ENCODE measurements around the gene ADD2. TPM values are rescaled to one million over a fixed set of nuclear protein-coding genes. Genes with fewer than 3 reads are reported as not detected.

ADD2 gene
- total RNA-seq, 1 donor from 2014 or later = 4.8 TPM

GRCh38 chr2:70633508-70633907 lies 134.5 kb downstream of the ADD2 start:
- H3K4me3 ChIP-seq (ENCODE audit: insufficient read depth, low read depth, low read length) = no peak overlapping the region
- FAIRE-seq = no peak
- Mint-ChIP-seq H3K27me3 (ENCODE audit: low read depth, unreplicated experiment) (peaks cover 8% of the 10 kb centered on the region), H3K4me1 (ENCODE audit: low read depth, unreplicated experiment) (peaks cover 2% of the 10 kb centered on the region), H3K9me3 (ENCODE audit: unreplicated experiment) (peaks cover 4% of the 10 kb centered on the region), H3K36me3 (ENCODE audit: low read depth, unreplicated experiment) (no peaks in the 10 kb centered on the region), H3K4me3 (ENCODE audit: unreplicated experiment) (no peak overlapping the region), H3K27ac (ENCODE audit: unreplicated experiment) (no peak overlapping the region)
- H3K27me3 ChIP-seq (ENCODE audit: insufficient read depth, low read length) = peaks cover 37% of the 10 kb centered on the region
- TF ChIP-seq, protein P1, sequence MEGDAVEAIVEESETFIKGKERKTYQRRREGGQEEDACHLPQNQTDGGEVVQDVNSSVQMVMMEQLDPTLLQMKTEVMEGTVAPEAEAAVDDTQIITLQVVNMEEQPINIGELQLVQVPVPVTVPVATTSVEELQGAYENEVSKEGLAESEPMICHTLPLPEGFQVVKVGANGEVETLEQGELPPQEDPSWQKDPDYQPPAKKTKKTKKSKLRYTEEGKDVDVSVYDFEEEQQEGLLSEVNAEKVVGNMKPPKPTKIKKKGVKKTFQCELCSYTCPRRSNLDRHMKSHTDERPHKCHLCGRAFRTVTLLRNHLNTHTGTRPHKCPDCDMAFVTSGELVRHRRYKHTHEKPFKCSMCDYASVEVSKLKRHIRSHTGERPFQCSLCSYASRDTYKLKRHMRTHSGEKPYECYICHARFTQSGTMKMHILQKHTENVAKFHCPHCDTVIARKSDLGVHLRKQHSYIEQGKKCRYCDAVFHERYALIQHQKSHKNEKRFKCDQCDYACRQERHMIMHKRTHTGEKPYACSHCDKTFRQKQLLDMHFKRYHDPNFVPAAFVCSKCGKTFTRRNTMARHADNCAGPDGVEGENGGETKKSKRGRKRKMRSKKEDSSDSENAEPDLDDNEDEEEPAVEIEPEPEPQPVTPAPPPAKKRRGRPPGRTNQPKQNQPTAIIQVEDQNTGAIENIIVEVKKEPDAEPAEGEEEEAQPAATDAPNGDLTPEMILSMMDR (IDR thresholded peaks at IDR 0.05; ENCODE audit: insufficient read depth, low read depth, low read length) = no peak
- TF ChIP-seq EZH2 (IDR thresholded peaks at IDR 0.05; ENCODE audit: insufficient read depth, low read length) = no peak
- no peaks in the 10 kb centered on the region for H3K4me1 ChIP-seq (ENCODE audit: insufficient read depth, low read length)
- H4K20me1 ChIP-seq (ENCODE audit: insufficient read depth, low read length) = no peaks in the 10 kb centered on the region
- no peak overlapping the region for H2AFZ ChIP-seq (ENCODE audit: low read depth, low read length)
- no peaks in the 10 kb centered on the region for H3K79me2 ChIP-seq (ENCODE audit: insufficient read depth, low read length)
- no peak for DNase-seq (ENCODE audit: low read depth)
- H3K9ac ChIP-seq (ENCODE audit: low read length) = no peak overlapping the region
- H3K9me3 ChIP-seq (ENCODE audit: insufficient read depth, low read depth, low read length) = no peaks in the 10 kb centered on the region
- H3K4me2 ChIP-seq (ENCODE audit: low read length) = no peak overlapping the region
- H3K27ac ChIP-seq (ENCODE audit: low read depth, low read length) = no peak overlapping the region
- no peaks in the 10 kb centered on the region for H3K36me3 ChIP-seq (ENCODE audit: insufficient read depth, low read length)

- TF ChIP-seq, protein P1 (IDR thresholded peaks at IDR 0.05; ENCODE audit: insufficient read depth, low read depth, low read length) = no peak
- TF ChIP-seq EZH2 (IDR thresholded peaks at IDR 0.05; ENCODE audit: insufficient read depth, low read length) = no peak
- H3K27ac Mint-ChIP-seq (ENCODE audit: unreplicated experiment) = no peak overlapping the region
- Histone ChIP-seq H3K9ac (ENCODE audit: low read length) (no peak overlapping the region), H3K27ac (ENCODE audit: low read depth, low read length) (no peak overlapping the region), H3K4me2 (ENCODE audit: low read length) (no peak overlapping the region), H4K20me1 (ENCODE audit: insufficient read depth, low read length) (no peaks in the 10 kb centered on the region), H3K36me3 (ENCODE audit: insufficient read depth, low read length) (no peaks in the 10 kb centered on the region), H3K9me3 (ENCODE audit: insufficient read depth, low read depth, low read length) (no peaks in the 10 kb centered on the region), H3K79me2 (ENCODE audit: insufficient read depth, low read length) (no peaks in the 10 kb centered on the region), H3K4me1 (ENCODE audit: insufficient read depth, low read length) (no peaks in the 10 kb centered on the region), H3K27me3 (ENCODE audit: insufficient read depth, low read length) (peaks cover 40% of the 10 kb centered on the region), H2AFZ (ENCODE audit: low read depth, low read length) (no peak overlapping the region), H3K4me3 (ENCODE audit: insufficient read depth, low read depth, low read length) (no peak overlapping the region)
- H3K9me3 Mint-ChIP-seq (ENCODE audit: unreplicated experiment) = peaks cover 4% of the 10 kb centered on the region
- DNase-seq (ENCODE audit: low read depth) (no peak), FAIRE-seq (no peak)
- H3K36me3 Mint-ChIP-seq (ENCODE audit: low read depth, unreplicated experiment) = no peaks in the 10 kb centered on the region
- peaks cover 8% of the 10 kb centered on the region for H3K27me3 Mint-ChIP-seq (ENCODE audit: low read depth, unreplicated experiment)
- H3K4me3 Mint-ChIP-seq (ENCODE audit: unreplicated experiment) = no peak overlapping the region
- peaks cover 2% of the 10 kb centered on the region for H3K4me1 Mint-ChIP-seq (ENCODE audit: low read depth, unreplicated experiment)
Measured at GRCh38 chr2:70632966-70633365, 135.0 kb downstream of the ADD2 start.

DNA sequence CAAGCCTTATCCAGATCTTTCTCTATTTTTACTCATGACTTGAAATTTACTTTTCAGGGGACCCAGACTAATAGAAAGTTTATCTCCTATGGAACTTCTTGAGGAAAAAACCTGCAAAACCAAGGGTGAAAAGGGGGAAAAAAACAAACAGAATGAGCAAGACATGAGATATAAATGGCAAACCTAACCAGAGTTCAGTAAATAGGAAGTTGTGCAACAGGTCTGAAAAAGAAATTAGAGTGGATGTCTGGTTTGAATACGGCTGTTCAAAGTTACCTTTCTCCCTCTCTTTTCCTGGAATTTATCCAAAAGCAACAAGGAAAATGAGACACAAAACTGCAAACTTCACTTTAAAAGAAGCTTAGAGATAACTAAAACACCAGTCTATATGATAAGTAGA lies 135.6 kb downstream of the ADD2 start:
- Mint-ChIP-seq H3K9me3 (ENCODE audit: unreplicated experiment) (peaks cover 4% of the 10 kb centered on the region), H3K27me3 (ENCODE audit: low read depth, unreplicated experiment) (peaks cover 8% of the 10 kb centered on the region), H3K27ac (ENCODE audit: unreplicated experiment) (no peak overlapping the region), H3K4me1 (ENCODE audit: low read depth, unreplicated experiment) (peaks cover 2% of the 10 kb centered on the region), H3K4me3 (ENCODE audit: unreplicated experiment) (no peak overlapping the region), H3K36me3 (ENCODE audit: low read depth, unreplicated experiment) (no peaks in the 10 kb centered on the region)
- Histone ChIP-seq H4K20me1 (ENCODE audit: insufficient read depth, low read length) (no peaks in the 10 kb centered on the region), H3K4me3 (ENCODE audit: insufficient read depth, low read depth, low read length) (no peak overlapping the region), H3K4me2 (ENCODE audit: low read length) (no peak overlapping the region), H3K27ac (ENCODE audit: low read depth, low read length) (no peak overlapping the region), H3K27me3 (ENCODE audit: insufficient read depth, low read length) (peaks cover 41% of the 10 kb centered on the region), H3K79me2 (ENCODE audit: insufficient read depth, low read length) (no peaks in the 10 kb centered on the region), H3K36me3 (ENCODE audit: insufficient read depth, low read length) (no peaks in the 10 kb centered on the region), H2AFZ (ENCODE audit: low read depth, low read length) (no peak overlapping the region), H3K9me3 (ENCODE audit: insufficient read depth, low read depth, low read length) (no peaks in the 10 kb centered on the region), H3K4me1 (ENCODE audit: insufficient read depth, low read length) (no peaks in the 10 kb centered on the region), H3K9ac (ENCODE audit: low read length) (no peak overlapping the region)
- TF ChIP-seq EZH2 (IDR thresholded peaks at IDR 0.05; ENCODE audit: insufficient read depth, low read length) = no peak
- no peak for FAIRE-seq
- no peak for DNase-seq (ENCODE audit: low read depth)
